HCT116 (cell line): ENCODE results near the gene SLC25A53.

Experiments used
- CTCF ChIP-seq, 3 experiments: fragments of 200-600 bp in 1 of 3; sonication (generic) in 1 of 3; IDR thresholded peaks in 2 of 3; conservative IDR thresholded peaks in 1 of 3; 2 replicates each; pipeline ENCODE4 v1.5.1; 2012 to 2017; ENCODE audit warnings: low read depth in 2 of 3, low read length in 2 of 3, antibody characterized with exemption in 1 of 3, borderline replicate concordance in 1 of 3, control low read depth in 1 of 3, mild to moderate bottlenecking in 1 of 3, mixed read lengths in 1 of 3, mixed run types in 1 of 3, moderate library complexity in 1 of 3; ENCODE audit not compliant: insufficient read depth in 1 of 3
- EZH2 ChIP-seq: fragments of 200-600 bp; sonication (generic); IDR thresholded peaks from 2 replicates; pipeline ENCODE4 v1.6.1; 2017; ENCODE audit warnings: antibody characterized with exemption, mixed run types
- EZH2phosphoT487 ChIP-seq: fragments of 200-600 bp; IDR thresholded peaks from 2 replicates; pipeline ENCODE4 v1.6.1; 2018; ENCODE audit warnings: antibody characterized with exemption, borderline replicate concordance
- MAX ChIP-seq: IDR thresholded peaks from 2 replicates; pipeline ENCODE4 v1.6.1; 2012
- POLR2A ChIP-seq: IDR thresholded peaks from 2 replicates; pipeline ENCODE4 v1.7.0; 2011; ENCODE audit warnings: borderline replicate concordance; ENCODE audit not compliant: insufficient read depth, insufficient read length; ENCODE audit errors: extremely low read depth
- RAD21 ChIP-seq: IDR thresholded peaks from 2 replicates; pipeline ENCODE4 v1.6.1; 2012; ENCODE audit warnings: low read depth, mild to moderate bottlenecking
- ZFX ChIP-seq: fragments of 450-650 bp; IDR thresholded peaks from 2 replicates; pipeline ENCODE4 v1.6.1; 2017
- ZNF274 ChIP-seq: fragments of 200-500 bp; sonication (Bioruptor generic); IDR thresholded peaks from 2 replicates; pipeline ENCODE4 v1.6.1; 2014; ENCODE audit warnings: mild to moderate bottlenecking, low read depth, low read length, inconsistent platforms

- TF ChIP-seq MAX = no peak
- TF ChIP-seq CTCF (IDR thresholded peaks at IDR 0.05 in 2 of 3, conservative IDR thresholded peaks at IDR 0.05 in 1 of 3; ENCODE audit: borderline replicate concordance in 1 of 3, insufficient read depth in 1 of 3, low read depth in 2 of 3, low read length in 2 of 3) = no peak
- TF ChIP-seq EZH2 = no peak
- TF ChIP-seq RAD21 = no peak
- TF ChIP-seq ZNF274 = no peak
- no peak for TF ChIP-seq EZH2phosphoT487
- TF ChIP-seq ZFX = peak; percentile 28; the same call in 1 of the 2 replicates
- no peak for TF ChIP-seq POLR2A
These were observed 10.1 kb upstream of the SLC25A53 start for GRCh38 chrX:104166735-104167436.
